HG03442 (cell line): Measurements from ENCODE around the gene ARL6IP6.

Experiments used
- ATAC-seq: cut with Tn5 transposase; IDR thresholded peaks from one replicate; pipeline ENCODE4 v1.9.1; 2021; ENCODE audit warnings: mild to moderate bottlenecking, moderate library complexity; ENCODE audit not compliant: unreplicated experiment

Gene ARL6IP6

DNA sequence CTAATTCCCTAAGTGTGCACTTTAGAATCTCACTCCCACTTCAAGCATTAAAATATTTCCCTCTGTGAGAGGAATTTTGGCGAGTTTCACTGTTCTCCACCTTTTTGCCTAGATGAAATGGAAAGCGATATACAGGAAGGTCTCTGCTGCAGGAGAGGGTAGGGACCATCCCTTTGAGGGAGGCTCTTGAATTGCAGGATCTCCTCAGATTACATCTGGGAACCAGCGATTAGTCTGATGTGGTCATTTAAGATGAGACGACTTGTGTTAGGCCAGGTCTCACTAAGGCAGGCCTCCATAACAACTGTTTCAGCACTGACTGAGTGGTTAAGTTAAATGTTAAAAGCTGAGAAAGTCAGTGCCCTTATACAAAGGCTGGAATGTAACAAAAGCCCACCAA lies 74.6 kb downstream of the ARL6IP6 start:
- no peak for ATAC-seq

GRCh38 chr2:152796941-152797340 lies 78.5 kb downstream of the ARL6IP6 start:
- no peak for ATAC-seq

DNA sequence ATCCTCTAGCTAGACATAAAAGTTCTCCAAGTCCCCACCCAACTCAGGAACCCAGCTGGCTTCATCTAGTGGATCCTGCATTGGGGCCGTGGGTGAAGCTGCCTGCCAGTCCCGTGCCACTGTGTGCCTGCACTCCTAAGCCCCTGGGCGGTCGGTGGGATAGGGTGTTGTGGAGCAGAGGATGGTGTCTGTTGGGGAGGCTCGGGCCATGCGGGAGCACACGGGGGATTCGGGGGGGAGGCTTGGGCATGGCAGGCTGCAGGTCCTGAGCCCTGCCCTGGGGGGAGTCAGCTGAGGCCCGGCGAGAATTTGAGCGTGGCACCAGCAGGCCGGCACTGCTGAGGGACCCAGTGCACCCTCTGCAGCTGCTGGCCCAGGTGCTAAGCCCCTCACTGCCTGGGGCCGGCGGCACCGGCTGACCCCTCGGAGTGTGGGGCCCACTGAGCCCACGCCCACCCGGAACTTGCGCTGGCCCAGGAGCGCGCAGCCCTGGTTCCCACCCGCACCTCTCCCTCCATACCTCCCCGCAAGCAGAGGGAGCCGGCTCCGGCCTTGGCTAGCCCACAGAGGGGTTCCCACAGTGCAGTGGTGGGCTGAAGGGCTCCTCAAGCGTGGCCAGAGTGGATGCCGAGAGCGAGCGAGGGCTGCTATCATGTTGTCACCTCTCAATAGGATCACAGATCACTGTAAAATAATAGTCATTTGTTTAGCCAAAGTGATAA lies 86.4 kb downstream of the ARL6IP6 start:
- ATAC-seq, result no peak

- no peak for ATAC-seq
These were observed 93.5 kb downstream of the ARL6IP6 start for GRCh38 chr2:152811916-152812315.
